HepG2 (cell line): ENCODE data around the gene LEMD2. TPM values are rescaled to one million over a fixed set of nuclear protein-coding genes. Genes with fewer than 3 reads are reported as not detected.

Experiments used
- ADNP ChIP-seq: sonication (generic); formaldehyde crosslinking; IDR thresholded peaks from 2 replicates; pipeline ENCODE4 v1.4.0; 2020; ENCODE audit warnings: missing genetic modification reagents
- CAMTA2 ChIP-seq: sonication (generic); formaldehyde crosslinking; IDR thresholded peaks from 2 replicates; pipeline ENCODE4 v1.4.0; 2020; ENCODE audit warnings: mild to moderate bottlenecking, missing genetic modification reagents, borderline replicate concordance
- CHD2 ChIP-seq: IDR thresholded peaks from 2 replicates; pipeline ENCODE4 v1.6.1; 2011; ENCODE audit warnings: low read depth, low read length, improper control_type of control experiment
- KLF9 ChIP-seq: IDR thresholded peaks from 2 replicates; pipeline ENCODE4 v1.6.1; 2016; ENCODE audit warnings: low read depth
- NONO ChIP-seq, 2 experiments: fragments of 450-650 bp in 1 of 2; sonication (generic) in 1 of 2; formaldehyde crosslinking in 1 of 2; IDR thresholded peaks in 1 of 2; conservative IDR thresholded peaks in 1 of 2; 2 replicates each; pipeline versions ENCODE4 v1.6.1 to v1.8.0; 2017 to 2022; ENCODE audit warnings: mild to moderate bottlenecking in 1 of 2, missing genetic modification reagents in 1 of 2, moderate library complexity in 1 of 2
- SMAD1 ChIP-seq: sonication (generic); formaldehyde crosslinking; IDR thresholded peaks from 2 replicates; pipeline ENCODE4 v1.4.0; 2020; ENCODE audit warnings: missing genetic modification reagents, low read depth, mild to moderate bottlenecking, borderline replicate concordance
- ZNF12 ChIP-seq: sonication (generic); formaldehyde crosslinking; IDR thresholded peaks from 2 replicates; pipeline ENCODE4 v1.5.0; 2020; ENCODE audit warnings: missing genetic modification reagents
- ZNF326 ChIP-seq: sonication (generic); formaldehyde crosslinking; IDR thresholded peaks from 2 replicates; pipeline ENCODE4 v1.4.0; 2020; ENCODE audit warnings: missing genetic modification reagents, borderline replicate concordance
- ZNF546 ChIP-seq: sonication (generic); formaldehyde crosslinking; conservative IDR thresholded peaks from 2 replicates; pipeline ENCODE4 v1.8.1; 2023; ENCODE audit warnings: mild to moderate bottlenecking, missing genetic modification reagents
- ZNF724P ChIP-seq: sonication (generic); formaldehyde crosslinking; IDR thresholded peaks from 2 replicates; pipeline ENCODE4 v1.8.0; 2022; ENCODE audit warnings: missing genetic modification reagents, borderline replicate concordance
- ZNF792 ChIP-seq: IDR thresholded peaks from 2 replicates; pipeline ENCODE4 v1.6.1; 2016
- ZNF850 ChIP-seq: sonication (generic); formaldehyde crosslinking; conservative IDR thresholded peaks from 2 replicates; pipeline ENCODE4 v1.9.0; 2021; ENCODE audit warnings: mild to moderate bottlenecking, missing genetic modification reagents
- polyA plus RNA-seq, 8 experiments: library from polyadenylated mRNA; depleted of rRNA in 3 of 8; stranded (reverse) in 7 of 8; unstranded in 1 of 8; fragments of >200 nt; fragmentation: Illumina TruSeq in 4 of 8; extraction: Trizol in 4 of 8; gene quantifications; 2 replicates each; pipeline versions ENCODE4 v1.2.1 to v1.2.3, GENCODE V29; 2011 to 2016; ENCODE audit warnings: low read depth in 4 of 8, missing spikeins in 1 of 8, mixed read lengths in 1 of 8; ENCODE audit not compliant: insufficient read depth in 1 of 8
- total RNA-seq, 5 experiments: library from RNA; depleted of rRNA; stranded (reverse); fragments of >200 nt; fragmentation: Illumina TruSeq; extraction: Trizol; gene quantifications; 2 replicates each; pipeline ENCODE4 v1.2.3, GENCODE V29; 2016; ENCODE audit warnings: low read depth in 1 of 5
- TF ChIP-seq, protein P1 (sequence below): IDR thresholded peaks from 2 replicates; pipeline ENCODE4 v1.6.1; 2016; ENCODE audit warnings: low read depth, missing genetic modification reagents, missing compliant biosample characterization
- TF ChIP-seq, protein P2 (sequence below): sonication (generic); formaldehyde crosslinking; IDR thresholded peaks from 2 replicates; pipeline ENCODE4 v1.5.1; 2020; ENCODE audit warnings: missing genetic modification reagents, mild to moderate bottlenecking, borderline replicate concordance
- TF ChIP-seq, protein P3 (sequence below): fragments of 450-650 bp; IDR thresholded peaks from 2 replicates; pipeline ENCODE4 v1.6.1; 2016
- TF ChIP-seq, protein P4 (sequence below): sonication (generic); formaldehyde crosslinking; IDR thresholded peaks from 2 replicates; pipeline ENCODE4 v1.4.0; 2020; ENCODE audit warnings: missing genetic modification reagents

LEMD2 gene
- total and polyA plus RNA-seq, 2 of the 13 experiments (the other 11 are each of a cell fraction or from before 2014, with no cell fraction given) = 45.2 to 62.9 TPM

DNA sequence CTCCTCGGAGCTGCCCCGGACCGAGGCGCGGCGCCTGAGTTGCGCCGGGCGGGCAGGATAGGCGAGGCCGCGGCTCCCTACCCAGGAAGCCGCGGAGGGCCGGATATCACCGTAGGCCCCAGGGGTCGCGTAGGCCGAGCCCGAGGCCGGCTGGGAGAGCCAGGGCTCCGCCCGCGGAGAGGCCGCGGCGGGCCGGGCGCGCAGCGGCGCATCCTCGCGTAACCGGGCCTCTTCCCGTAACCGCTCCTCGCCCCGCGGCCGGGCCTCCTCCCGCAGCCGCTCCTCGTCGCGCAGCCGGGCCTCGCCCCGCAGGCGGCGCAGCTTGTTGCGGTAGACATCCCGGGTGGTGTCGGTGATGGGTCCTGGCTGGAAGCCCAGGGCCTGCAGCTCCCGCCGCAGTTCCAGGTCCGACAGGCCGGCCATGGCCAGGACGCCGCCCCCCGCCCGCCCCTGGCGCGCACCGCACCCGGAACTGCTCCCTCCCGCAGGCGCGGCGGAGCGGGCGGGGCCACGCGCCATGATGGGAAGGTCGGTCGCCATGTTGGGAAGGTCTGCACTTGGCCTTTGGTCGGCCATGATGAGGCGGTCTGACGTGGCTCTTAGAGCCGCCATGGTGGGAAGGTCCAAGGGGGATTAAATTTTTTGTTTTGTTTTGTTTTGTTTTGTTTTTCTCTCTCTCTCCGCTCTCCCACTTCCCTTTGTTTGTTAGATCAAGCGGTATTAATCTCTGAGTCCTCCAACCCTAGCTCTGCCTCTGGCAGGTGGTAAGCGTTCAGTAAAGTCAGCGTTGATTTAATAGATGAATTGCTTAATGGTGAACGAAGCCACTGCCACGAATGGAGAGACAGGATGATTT, at the start of gene LEMD2 (continued):
- TF ChIP-seq, protein P1, sequence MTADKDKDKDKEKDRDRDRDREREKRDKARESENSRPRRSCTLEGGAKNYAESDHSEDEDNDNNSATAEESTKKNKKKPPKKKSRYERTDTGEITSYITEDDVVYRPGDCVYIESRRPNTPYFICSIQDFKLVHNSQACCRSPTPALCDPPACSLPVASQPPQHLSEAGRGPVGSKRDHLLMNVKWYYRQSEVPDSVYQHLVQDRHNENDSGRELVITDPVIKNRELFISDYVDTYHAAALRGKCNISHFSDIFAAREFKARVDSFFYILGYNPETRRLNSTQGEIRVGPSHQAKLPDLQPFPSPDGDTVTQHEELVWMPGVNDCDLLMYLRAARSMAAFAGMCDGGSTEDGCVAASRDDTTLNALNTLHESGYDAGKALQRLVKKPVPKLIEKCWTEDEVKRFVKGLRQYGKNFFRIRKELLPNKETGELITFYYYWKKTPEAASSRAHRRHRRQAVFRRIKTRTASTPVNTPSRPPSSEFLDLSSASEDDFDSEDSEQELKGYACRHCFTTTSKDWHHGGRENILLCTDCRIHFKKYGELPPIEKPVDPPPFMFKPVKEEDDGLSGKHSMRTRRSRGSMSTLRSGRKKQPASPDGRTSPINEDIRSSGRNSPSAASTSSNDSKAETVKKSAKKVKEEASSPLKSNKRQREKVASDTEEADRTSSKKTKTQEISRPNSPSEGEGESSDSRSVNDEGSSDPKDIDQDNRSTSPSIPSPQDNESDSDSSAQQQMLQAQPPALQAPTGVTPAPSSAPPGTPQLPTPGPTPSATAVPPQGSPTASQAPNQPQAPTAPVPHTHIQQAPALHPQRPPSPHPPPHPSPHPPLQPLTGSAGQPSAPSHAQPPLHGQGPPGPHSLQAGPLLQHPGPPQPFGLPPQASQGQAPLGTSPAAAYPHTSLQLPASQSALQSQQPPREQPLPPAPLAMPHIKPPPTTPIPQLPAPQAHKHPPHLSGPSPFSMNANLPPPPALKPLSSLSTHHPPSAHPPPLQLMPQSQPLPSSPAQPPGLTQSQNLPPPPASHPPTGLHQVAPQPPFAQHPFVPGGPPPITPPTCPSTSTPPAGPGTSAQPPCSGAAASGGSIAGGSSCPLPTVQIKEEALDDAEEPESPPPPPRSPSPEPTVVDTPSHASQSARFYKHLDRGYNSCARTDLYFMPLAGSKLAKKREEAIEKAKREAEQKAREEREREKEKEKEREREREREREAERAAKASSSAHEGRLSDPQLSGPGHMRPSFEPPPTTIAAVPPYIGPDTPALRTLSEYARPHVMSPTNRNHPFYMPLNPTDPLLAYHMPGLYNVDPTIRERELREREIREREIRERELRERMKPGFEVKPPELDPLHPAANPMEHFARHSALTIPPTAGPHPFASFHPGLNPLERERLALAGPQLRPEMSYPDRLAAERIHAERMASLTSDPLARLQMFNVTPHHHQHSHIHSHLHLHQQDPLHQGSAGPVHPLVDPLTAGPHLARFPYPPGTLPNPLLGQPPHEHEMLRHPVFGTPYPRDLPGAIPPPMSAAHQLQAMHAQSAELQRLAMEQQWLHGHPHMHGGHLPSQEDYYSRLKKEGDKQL (CRISPR knock-in tag) = 0 out of 2 replicates have a peak, but pooled peaks have one; percentile 52
- TF ChIP-seq ZNF12 (CRISPR knock-in tag) (peak; percentile 71; the same call in 1 of the 2 replicates), ZNF546 (0 out of 2 replicates have a peak, but pooled peaks have one; percentile 32), NONO (IDR thresholded peaks at IDR 0.05) (no peak), NONO (CRISPR knock-in tag; conservative IDR thresholded peaks at IDR 0.05) (peak; percentile 98), CHD2 (peak; percentile 8; the same call in 1 of the 2 replicates), ZNF724P (CRISPR knock-in tag) (peak; percentile 81; the same call in 1 of the 2 replicates), SMAD1 (CRISPR knock-in tag) (no peak), ZNF792 (peak; percentile 85), ZNF850 (CRISPR knock-in tag) (no peak; the same call in 1 of the 2 replicates), ZNF326 (CRISPR knock-in tag) (no peak), ADNP (no peak), KLF9 (CRISPR knock-in tag) (0 out of 2 replicates have a peak, but pooled peaks have one; percentile 83), CAMTA2 (CRISPR knock-in tag) (peak; percentile 66)
- TF ChIP-seq, protein P2, sequence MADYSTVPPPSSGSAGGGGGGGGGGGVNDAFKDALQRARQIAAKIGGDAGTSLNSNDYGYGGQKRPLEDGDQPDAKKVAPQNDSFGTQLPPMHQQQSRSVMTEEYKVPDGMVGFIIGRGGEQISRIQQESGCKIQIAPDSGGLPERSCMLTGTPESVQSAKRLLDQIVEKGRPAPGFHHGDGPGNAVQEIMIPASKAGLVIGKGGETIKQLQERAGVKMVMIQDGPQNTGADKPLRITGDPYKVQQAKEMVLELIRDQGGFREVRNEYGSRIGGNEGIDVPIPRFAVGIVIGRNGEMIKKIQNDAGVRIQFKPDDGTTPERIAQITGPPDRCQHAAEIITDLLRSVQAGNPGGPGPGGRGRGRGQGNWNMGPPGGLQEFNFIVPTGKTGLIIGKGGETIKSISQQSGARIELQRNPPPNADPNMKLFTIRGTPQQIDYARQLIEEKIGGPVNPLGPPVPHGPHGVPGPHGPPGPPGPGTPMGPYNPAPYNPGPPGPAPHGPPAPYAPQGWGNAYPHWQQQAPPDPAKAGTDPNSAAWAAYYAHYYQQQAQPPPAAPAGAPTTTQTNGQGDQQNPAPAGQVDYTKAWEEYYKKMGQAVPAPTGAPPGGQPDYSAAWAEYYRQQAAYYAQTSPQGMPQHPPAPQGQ = 0 out of 2 replicates have a peak, but pooled peaks have one; percentile 21
- TF ChIP-seq, protein P3, sequence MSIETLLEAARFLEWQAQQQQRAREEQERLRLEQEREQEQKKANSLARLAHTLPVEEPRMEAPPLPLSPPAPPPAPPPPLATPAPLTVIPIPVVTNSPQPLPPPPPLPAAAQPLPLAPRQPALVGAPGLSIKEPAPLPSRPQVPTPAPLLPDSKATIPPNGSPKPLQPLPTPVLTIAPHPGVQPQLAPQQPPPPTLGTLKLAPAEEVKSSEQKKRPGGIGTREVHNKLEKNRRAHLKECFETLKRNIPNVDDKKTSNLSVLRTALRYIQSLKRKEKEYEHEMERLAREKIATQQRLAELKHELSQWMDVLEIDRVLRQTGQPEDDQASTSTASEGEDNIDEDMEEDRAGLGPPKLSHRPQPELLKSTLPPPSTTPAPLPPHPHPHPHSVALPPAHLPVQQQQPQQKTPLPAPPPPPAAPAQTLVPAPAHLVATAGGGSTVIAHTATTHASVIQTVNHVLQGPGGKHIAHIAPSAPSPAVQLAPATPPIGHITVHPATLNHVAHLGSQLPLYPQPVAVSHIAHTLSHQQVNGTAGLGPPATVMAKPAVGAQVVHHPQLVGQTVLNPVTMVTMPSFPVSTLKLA = peak; percentile 31; the same call in 1 of the 2 replicates
- TF ChIP-seq, protein P4, sequence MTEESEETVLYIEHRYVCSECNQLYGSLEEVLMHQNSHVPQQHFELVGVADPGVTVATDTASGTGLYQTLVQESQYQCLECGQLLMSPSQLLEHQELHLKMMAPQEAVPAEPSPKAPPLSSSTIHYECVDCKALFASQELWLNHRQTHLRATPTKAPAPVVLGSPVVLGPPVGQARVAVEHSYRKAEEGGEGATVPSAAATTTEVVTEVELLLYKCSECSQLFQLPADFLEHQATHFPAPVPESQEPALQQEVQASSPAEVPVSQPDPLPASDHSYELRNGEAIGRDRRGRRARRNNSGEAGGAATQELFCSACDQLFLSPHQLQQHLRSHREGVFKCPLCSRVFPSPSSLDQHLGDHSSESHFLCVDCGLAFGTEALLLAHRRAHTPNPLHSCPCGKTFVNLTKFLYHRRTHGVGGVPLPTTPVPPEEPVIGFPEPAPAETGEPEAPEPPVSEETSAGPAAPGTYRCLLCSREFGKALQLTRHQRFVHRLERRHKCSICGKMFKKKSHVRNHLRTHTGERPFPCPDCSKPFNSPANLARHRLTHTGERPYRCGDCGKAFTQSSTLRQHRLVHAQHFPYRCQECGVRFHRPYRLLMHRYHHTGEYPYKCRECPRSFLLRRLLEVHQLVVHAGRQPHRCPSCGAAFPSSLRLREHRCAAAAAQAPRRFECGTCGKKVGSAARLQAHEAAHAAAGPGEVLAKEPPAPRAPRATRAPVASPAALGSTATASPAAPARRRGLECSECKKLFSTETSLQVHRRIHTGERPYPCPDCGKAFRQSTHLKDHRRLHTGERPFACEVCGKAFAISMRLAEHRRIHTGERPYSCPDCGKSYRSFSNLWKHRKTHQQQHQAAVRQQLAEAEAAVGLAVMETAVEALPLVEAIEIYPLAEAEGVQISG (CRISPR knock-in tag) = peak; percentile 98
